Heart left ventricle (tissue), 13 donors: ENCODE data around the gene MRGPRX2.

Experiments
- POLR2A ChIP-seq, 2 donors: fragments of 450-650 bp; IDR thresholded peaks; one replicate each; pipeline ENCODE4 v1.6.1; 2017; ENCODE audit warnings: antibody characterized with exemption in 2 of 2, mild to moderate bottlenecking in 2 of 2, moderate library complexity in 2 of 2
- TF ChIP-seq, protein P1 (sequence below), 12 donors: fragments of 200-600 bp; sonication (generic) in 4 of 12; IDR thresholded peaks; one replicate each; pipeline versions ENCODE4 v1.5.0 to v1.8.0; 2018 to 2022; ENCODE audit warnings: antibody characterized with exemption in 12 of 12, mild to moderate bottlenecking in 5 of 12
- donor health status: ischemic (EF 13 %, LVEDD 7.1; RV severe dilation, severe dysfunction).
- donor health status: DM: no; HTN: yes; CAD: no.
- donor health status: DM: no; HTN: no; CAD: no.
- donor health status: ischemic (EF 25% LVEDD 6.9; RV normal size, moderate dysfunction).
- donor health status: ischemic (EF 25% LVEDD 5.7; RV mildly dilated, moderate dysfunction).
- donor health status: ischemic (EF 35%, LVEDD 5.7; RV mildly dilated, moderate dysfunction).
- donor health status: nonischemic (EF 11% LVEDD 7.7; RV severe dilation, severe dysfunction).
- donor health status: DM: yes; HTN: yes; CAD: no.
- donor health status: PGD.
- donor health status: ischemic (EF 29% LVEDD 5.4; RV normal size, mild dysfunction).
- donor health status: nonischemic (EF 23%, LVEDD 6.1; RV moderate dilation, normal function).

- TF ChIP-seq, protein P1, sequence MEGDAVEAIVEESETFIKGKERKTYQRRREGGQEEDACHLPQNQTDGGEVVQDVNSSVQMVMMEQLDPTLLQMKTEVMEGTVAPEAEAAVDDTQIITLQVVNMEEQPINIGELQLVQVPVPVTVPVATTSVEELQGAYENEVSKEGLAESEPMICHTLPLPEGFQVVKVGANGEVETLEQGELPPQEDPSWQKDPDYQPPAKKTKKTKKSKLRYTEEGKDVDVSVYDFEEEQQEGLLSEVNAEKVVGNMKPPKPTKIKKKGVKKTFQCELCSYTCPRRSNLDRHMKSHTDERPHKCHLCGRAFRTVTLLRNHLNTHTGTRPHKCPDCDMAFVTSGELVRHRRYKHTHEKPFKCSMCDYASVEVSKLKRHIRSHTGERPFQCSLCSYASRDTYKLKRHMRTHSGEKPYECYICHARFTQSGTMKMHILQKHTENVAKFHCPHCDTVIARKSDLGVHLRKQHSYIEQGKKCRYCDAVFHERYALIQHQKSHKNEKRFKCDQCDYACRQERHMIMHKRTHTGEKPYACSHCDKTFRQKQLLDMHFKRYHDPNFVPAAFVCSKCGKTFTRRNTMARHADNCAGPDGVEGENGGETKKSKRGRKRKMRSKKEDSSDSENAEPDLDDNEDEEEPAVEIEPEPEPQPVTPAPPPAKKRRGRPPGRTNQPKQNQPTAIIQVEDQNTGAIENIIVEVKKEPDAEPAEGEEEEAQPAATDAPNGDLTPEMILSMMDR (IDR thresholded peaks at IDR 0.05) = no peak
- TF ChIP-seq POLR2A (IDR thresholded peaks at IDR 0.05) = no peak
These were observed 41.4 kb upstream of the MRGPRX2 start for GRCh38 chr11:19101796-19102520.
